Measurements from ENCODE around the gene FRMD4B. TPM values are rescaled to one million over a fixed set of nuclear protein-coding genes. Genes with fewer than 3 reads are reported as not detected.

Gene FRMD4B
- polyA plus RNA-seq, 1 experiment, result 0.09 TPM

- Histone ChIP-seq H3K27me3 (ENCODE audit: control insufficient read depth, insufficient read depth, low read length) (no peaks in the 10 kb centered on the region; the same call in 1 of the 2 replicates), H3K4me3 (ENCODE audit: low read depth, low read length) (no peak overlapping the region), H3K36me3 (ENCODE audit: control insufficient read depth, insufficient read depth, low read length) (no peaks in the 10 kb centered on the region)
- ChIA-PET CTCF (interaction anchor here (1.2 kb wide), 1 partner anchor 11 kb away, joined by 3 read pairs; no protein-coding TSS in a partner anchor), POLR2A (no interaction called here)
- TF ChIP-seq CTCF (IDR thresholded peaks at IDR 0.05; ENCODE audit: insufficient read depth, low read depth, low read length), result no peak
- no peak for DNase-seq (ENCODE audit: low read depth)
Observed at GRCh38 chr3:69212411-69213160, 173.3 kb downstream of the FRMD4B start.

- no peak overlapping the region for H3K4me3 ChIP-seq (ENCODE audit: low read depth, low read length)
- DNase-seq (ENCODE audit: low read depth), result no peak
- H3K27me3 ChIP-seq (ENCODE audit: control insufficient read depth, insufficient read depth, low read length), result no peaks in the 10 kb centered on the region; the same call in 1 of the 2 replicates
- POLR2A ChIA-PET, result no interaction called here
- no peak for TF ChIP-seq CTCF (IDR thresholded peaks at IDR 0.05; ENCODE audit: insufficient read depth, low read depth, low read length)
- CTCF ChIA-PET, result interaction anchor here (1.1 kb wide), 1 partner anchor 26 kb away, joined by 3 read pairs; no protein-coding TSS in a partner anchor
- H3K36me3 ChIP-seq (ENCODE audit: control insufficient read depth, insufficient read depth, low read length), result no peaks in the 10 kb centered on the region
Observed at GRCh38 chr3:69210068-69210730, 175.7 kb downstream of the FRMD4B start.

- POLR2A ChIA-PET, result no interaction called here
- H3K27me3 ChIP-seq (ENCODE audit: control insufficient read depth, insufficient read depth, low read length), result no peaks in the 10 kb centered on the region; the same call in 1 of the 2 replicates
- no peak for TF ChIP-seq CTCF (IDR thresholded peaks at IDR 0.05; ENCODE audit: insufficient read depth, low read depth, low read length)
- no peaks in the 10 kb centered on the region for H3K36me3 ChIP-seq (ENCODE audit: control insufficient read depth, insufficient read depth, low read length)
- no peak overlapping the region for H3K4me3 ChIP-seq (ENCODE audit: low read depth, low read length)
- CTCF ChIA-PET, result interaction anchor here (1.1 kb wide), 1 partner anchor 27 kb away, joined by 3 read pairs; no protein-coding TSS in a partner anchor
- no peak for DNase-seq (ENCODE audit: low read depth)
Observed at GRCh38 chr3:69209413-69209812, 176.5 kb downstream of the FRMD4B start.

GRCh38 chr3:69207031-69207430 lies 178.9 kb downstream of the FRMD4B start:
- Histone ChIP-seq H3K36me3 (ENCODE audit: control insufficient read depth, insufficient read depth, low read length) (no peaks in the 10 kb centered on the region), H3K27me3 (ENCODE audit: control insufficient read depth, insufficient read depth, low read length) (no peaks in the 10 kb centered on the region; the same call in 1 of the 2 replicates), H3K4me3 (ENCODE audit: low read depth, low read length) (no peak overlapping the region)
- POLR2A ChIA-PET, result no interaction called here
- TF ChIP-seq CTCF (IDR thresholded peaks at IDR 0.05; ENCODE audit: insufficient read depth, low read depth, low read length), result no peak
- no peak for DNase-seq (ENCODE audit: low read depth)
- CTCF ChIA-PET, result interaction anchor here (0.7 to 1.9 kb wide), 3 partner anchors 13 to 100 kb away, joined by 3 read pairs; no protein-coding TSS in a partner anchor

GRCh38 chr3:69205385-69205784 lies 180.5 kb downstream of the FRMD4B start:
- POLR2A ChIA-PET, result no interaction called here
- TF ChIP-seq CTCF (IDR thresholded peaks at IDR 0.05; ENCODE audit: insufficient read depth, low read depth, low read length), result no peak

More at GRCh38 chr3:69205385-69205784, 180.5 kb downstream of the FRMD4B start:
- no peak for DNase-seq (ENCODE audit: low read depth)
- Histone ChIP-seq H3K4me3 (ENCODE audit: low read depth, low read length) (no peak overlapping the region), H3K27me3 (ENCODE audit: control insufficient read depth, insufficient read depth, low read length) (no peaks in the 10 kb centered on the region; the same call in 1 of the 2 replicates), H3K36me3 (ENCODE audit: control insufficient read depth, insufficient read depth, low read length) (no peaks in the 10 kb centered on the region)
- CTCF ChIA-PET, result interaction anchor here (0.6 to 1.9 kb wide), 2 partner anchors 101 to 1006 kb away, joined by 3 read pairs; no protein-coding TSS in a partner anchor

All from BJ (cell line).